ENCODE results near the gene KIDINS220.

GRCh38 chr2:8721410-8721809 is 116.0 kb downstream of the KIDINS220 start:
- TF ChIP-seq CTCF (conservative IDR thresholded peaks at IDR 0.05 in 1 of 2, IDR thresholded peaks at IDR 0.05 in 1 of 2; ENCODE audit: low read depth in 1 of 2, low read length in 2 of 2) (no peak), EZH2 (IDR thresholded peaks at IDR 0.05; ENCODE audit: low read length, missing control alignments) (no peak)
